GM20431 (cell line): ENCODE results near the gene RFLNA.
"Not testable (repeated sequence)": the region's sequence is repeated elsewhere in the genome, so short reads cannot be mapped to it uniquely, and the experiment has no call there.

Experiments
- in situ Hi-C: fragments of 300-500 bp; cut with MseI, MboI; formaldehyde crosslinking; loops from one replicate; pipeline ENCODE4 v1.15.0; 2020; ENCODE audit warnings: low sequenced_read_pairs; ENCODE audit not compliant: unreplicated experiment

Gene RFLNA

DNA sequence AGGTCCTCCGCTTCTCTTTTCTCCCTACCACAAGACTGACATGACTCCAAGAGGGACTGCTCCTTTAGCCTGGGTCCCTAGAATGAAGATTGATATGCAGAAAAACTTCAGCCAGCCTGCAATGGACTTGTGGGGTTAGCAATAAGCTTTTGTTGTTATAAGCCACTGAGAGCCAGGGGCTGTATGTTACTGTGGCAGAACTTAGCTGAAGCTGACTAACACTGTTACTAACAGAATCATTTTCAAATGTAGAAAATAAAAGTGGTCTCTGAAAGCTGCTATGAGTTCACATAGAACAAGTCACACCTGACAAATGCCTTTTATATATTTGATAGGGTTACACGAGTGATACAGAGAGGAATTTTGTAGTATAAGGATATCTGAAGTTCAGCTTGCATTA lies 13.6 kb upstream of the RFLNA start:
- in situ Hi-C loops: no loop called here

- in situ Hi-C loops: no loop called here
These were observed 12.6 kb upstream of the RFLNA start for GRCh38 chr12:124282287-124282686.

DNA sequence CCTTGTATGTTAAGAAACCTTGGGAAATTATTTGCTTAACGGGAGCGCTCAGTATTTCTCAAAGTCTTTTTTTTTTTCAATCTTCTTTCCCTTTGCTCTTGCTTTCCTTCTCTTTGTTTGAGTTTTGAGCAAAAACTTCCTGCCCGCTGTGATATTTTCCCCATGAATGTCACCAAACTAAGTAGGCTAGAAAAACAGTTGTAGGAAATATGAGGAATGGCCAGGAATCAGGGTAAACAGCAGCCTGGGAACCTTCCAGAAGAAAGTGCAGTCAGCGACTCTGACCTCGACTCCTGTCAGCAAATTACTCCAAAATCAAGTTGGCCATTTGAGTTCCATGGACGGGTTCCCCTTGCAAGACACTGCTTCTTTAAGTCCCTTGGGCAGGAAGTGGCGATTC lies 11.6 kb upstream of the RFLNA start:
- in situ Hi-C loops: no loop called here

- in situ Hi-C loops: no loop called here
These were observed 10.5 kb upstream of the RFLNA start for GRCh38 chr12:124284368-124284767.

- in situ Hi-C loops: no loop called here
These were observed 8.5 kb upstream of the RFLNA start for GRCh38 chr12:124286414-124286813.

DNA sequence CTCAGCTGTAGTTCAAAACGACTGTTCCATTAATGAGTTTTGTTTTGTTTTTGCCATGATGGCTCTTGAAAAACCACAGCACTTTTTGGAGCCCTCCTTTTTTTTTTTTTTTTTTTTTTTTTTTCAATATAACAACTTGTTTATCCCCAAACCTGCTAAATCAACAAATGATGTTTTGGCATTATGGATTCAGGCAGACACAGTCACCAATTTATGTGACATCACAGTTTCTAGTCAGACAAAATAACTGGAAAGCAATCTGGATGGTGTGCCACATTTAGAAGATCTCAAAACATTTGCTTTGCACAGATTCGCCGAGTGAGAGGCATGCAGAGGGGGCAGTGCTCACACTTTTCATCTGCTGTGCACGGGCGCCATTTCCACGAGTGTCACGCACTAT lies 7.9 kb upstream of the RFLNA start:
- in situ Hi-C loops: no loop called here

DNA sequence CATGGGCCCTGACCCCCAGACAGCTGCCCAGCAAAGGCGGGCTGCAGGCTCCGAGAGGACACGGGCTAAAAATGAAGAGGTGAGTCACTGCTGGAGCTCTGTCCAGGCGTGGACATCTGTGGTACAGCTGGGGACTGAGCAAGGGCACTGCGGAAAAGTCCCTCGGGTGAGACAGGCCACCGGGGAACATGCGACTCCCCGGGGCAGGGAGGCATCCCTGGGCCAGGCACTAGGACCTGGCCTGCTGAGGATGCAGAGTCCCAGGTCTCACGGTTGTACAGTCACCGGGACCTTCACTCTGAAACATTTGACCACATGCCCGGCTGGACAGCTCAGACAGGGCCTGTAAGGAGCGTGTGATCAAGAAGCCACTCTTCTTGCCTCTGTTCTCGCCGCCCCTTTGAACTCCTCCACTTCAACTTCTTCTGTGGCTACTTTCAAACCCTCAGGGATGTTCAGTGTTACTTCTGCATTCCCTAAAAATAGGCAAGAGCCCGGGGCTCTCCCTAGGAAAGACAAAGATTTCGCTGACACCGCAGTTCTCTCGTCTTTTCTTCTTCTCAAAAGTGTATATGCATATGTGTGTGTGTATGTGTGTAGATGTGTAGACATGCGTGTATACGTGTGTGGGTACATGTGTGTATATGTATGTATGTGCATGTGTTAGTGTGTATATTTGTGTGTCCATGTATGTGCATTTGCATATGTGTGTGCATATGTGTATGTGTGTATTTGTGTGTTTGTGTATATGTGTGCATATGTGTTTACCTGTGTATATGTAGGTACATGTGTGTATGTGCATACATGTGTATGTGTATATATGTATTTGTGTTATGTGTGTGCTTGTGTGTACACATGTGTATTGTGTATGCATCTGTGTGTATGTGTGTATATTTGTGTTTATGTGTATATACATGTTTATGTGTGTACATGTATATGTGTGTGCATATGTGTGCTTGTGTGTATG lies 5.0 kb upstream of the RFLNA start:
- in situ Hi-C loops: no loop called here

DNA sequence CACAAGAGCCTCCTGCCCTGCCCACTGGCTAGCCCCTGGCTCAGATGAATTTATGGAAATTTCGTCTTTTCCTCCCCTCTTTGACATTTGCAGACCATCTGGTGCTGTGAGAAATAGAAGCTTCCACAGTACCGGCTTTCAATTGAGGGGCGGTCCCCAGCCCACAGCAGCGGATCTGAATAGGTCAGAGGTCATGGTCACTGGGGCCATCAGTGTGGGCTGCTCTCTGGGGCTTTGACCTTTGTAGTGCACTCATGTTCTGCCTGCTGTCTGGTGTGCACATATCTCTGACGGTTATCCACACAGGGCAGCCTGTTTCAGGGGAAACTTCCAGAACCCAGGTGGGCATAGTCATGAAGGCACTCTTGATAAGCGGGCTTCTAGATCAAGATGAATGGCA lies 2.5 kb upstream of the RFLNA start:
- in situ Hi-C loops: no loop called here

GRCh38 chr12:124293286-124294003 lies 1.4 kb upstream of the RFLNA start:
- in situ Hi-C loops: no loop called here

DNA sequence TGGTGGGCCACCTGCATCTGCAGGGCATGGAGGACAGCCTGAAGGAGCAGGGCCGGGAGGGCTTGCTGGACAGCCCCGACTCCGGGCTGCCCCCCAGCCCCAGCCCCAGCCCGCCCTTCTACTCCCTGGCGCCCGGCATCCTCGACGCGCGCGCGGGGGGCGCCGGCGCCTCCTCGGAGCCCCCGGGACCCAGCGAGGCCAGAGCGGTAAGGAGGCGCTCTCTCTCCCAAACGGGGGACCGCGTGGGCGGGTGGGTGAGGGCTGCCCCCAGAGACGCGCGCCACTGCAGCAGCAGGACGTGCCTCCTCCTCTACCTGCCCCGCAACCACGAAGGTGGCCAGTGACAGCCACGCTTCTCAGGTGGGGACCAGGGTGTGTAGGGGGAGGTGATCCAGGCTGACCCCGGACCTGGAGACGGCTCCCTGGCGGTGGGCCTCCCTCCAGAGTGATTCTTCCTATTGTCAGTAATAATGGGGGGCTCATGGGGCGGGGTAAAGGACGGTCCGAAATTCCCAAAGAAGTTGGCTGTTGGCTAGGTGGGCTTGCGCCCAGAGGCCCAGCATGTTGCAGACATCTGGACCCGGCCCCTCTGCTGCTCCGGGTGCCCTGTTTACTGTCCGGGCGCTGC lies 652 bp downstream of the RFLNA start:
- in situ Hi-C loops: no loop called here

- in situ Hi-C loops: no loop called here
These were observed 1.5 kb downstream of the RFLNA start for GRCh38 chr12:124296295-124296915.

- in situ Hi-C loops: no loop called here
These were observed 2.0 kb downstream of the RFLNA start for GRCh38 chr12:124296916-124297351.

GRCh38 chr12:124297389-124297788 lies 2.5 kb downstream of the RFLNA start:
- in situ Hi-C loops: no loop called here

DNA sequence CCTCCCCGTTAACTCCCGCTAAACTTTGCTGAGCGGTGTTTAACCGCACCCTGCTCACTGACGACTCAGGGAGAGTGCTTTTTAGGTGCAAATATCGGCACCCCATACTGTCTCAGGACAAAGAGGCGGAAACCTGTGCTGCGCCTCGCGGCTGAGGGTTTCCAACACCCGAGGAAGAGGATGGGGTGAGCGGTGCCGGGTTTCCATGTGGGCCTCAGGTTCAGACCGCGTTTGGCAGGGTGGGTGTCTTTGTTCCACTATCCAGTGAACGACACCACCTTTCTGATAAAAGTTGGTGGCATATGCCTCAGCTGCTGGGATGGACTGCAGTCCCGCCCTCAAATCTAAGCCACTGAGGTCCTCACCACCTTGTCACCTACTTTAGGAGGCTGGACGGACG lies 3.0 kb downstream of the RFLNA start:
- in situ Hi-C loops: no loop called here

- in situ Hi-C loops: no loop called here
These were observed 4.0 kb downstream of the RFLNA start for GRCh38 chr12:124298685-124299410.

DNA sequence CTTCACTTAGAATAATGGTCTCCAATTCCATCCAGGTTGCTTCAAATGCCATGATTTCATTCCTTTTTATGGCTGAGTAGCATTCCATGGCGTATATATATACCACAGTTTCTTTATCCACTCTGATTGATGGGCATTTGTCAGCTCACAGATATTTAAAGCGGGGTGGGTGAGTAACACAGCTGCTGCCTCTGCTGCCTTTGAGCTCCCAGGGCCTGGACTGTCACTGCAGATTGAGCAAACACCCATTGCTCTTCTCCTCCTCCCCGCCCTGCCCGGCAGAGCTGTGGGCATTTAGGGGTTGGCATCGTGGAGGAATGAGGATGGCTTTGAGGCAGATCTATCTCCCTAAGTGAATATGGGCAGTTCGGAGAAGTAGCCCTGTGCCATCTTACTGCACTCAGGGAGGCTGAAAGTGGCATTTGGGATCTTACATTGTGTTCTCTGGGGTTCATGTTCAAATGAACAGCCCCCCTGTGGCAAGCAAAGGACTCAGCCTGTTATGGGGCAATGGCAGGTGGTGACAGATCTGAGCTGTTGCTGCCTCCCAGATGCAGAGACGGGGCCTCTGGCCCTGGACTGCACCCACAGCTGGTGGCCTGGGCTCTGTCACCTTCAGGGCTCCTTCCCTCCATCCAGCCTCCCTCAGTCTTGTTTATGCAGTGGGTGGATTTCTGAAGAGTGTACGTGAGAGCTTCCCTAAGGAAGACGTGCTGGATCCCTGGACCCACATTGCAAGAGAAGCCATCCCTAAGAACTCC lies 4.9 kb downstream of the RFLNA start:
- in situ Hi-C loops: no loop called here

- in situ Hi-C loops: not testable (repeated sequence)
These were observed 5.8 kb downstream of the RFLNA start for GRCh38 chr12:124300657-124301056.

DNA sequence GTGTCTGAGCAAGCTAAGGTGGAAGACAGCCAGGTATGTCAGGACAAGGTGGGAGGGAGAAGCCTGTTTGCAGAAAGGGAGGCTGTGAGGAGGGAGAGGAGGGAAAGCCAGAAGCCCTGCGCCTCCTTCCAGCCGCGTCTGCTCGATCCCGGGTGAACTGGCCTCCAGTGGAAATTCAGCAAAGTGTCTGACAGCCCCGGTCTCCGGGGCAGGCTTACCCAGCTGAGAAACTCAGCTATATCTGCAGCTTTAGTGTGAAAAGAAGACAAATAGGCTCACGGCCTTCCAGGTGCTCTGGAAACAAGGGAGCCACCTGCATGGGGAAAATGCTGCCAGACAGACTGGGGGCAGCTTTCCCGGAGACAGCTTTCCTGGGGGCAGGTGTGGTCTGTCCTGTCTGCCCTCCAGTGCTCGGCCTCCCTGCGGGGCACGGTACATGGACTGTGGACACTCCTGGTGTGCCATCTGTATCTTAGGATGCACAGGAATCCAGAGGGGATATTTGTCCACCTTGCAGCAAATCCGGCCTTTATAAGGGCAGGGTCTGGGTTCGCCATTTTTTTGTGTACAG lies 6.3 kb downstream of the RFLNA start:
- in situ Hi-C loops: no loop called here
